OCI-LY3 (cell line): ENCODE measurements around the gene C18orf63.

Experiments used
- H2AFZ ChIP-seq: fragments of 200-600, 300-600 bp; shearing (Covaris generic); 2 replicates; pipeline ENCODE4 v1.6.0; 2014; ENCODE audit warnings: antibody characterized with exemption, low read depth, low read length
- H3K27ac ChIP-seq: fragments of 200-600, 300-600 bp; sonication (generic); 2 replicates; pipeline ENCODE4 v1.5.1; 2014; ENCODE audit warnings: mild to moderate bottlenecking, low read length, moderate library complexity, mixed read lengths
- H3K27me3 ChIP-seq: fragments of 200-600, 300-600 bp; sonication (generic); 2 replicates; pipeline ENCODE4 v1.6.1; 2014; ENCODE audit warnings: low read depth, low read length, mixed read lengths
- H3K36me3 ChIP-seq: fragments of 200-600, 300-600 bp; sonication (generic); replicated peaks from 2 replicates; pipeline ENCODE3; 2014; ENCODE audit warnings: low read depth, low read length, mixed read lengths
- H3K4me1 ChIP-seq: fragments of 300-600, 200-600 bp; sonication (generic); 2 replicates; pipeline ENCODE4 v1.6.1; 2014; ENCODE audit warnings: low read length, mixed read lengths
- H3K4me2 ChIP-seq: fragments of 200-600, 300-600 bp; sonication (generic); 2 replicates; pipeline ENCODE4 v1.6.1; 2014; ENCODE audit warnings: low read length, mixed read lengths
- H3K4me3 ChIP-seq: fragments of 300-600, 200-600 bp; sonication (generic); 2 replicates; pipeline ENCODE4 v1.5.1; 2014; ENCODE audit warnings: antibody characterized with exemption, mild to moderate bottlenecking, low read length, moderate library complexity
- H3K79me2 ChIP-seq: fragments of 300-600, 200-600 bp; shearing (Covaris generic); 2 replicates; pipeline ENCODE4 v1.6.1; 2014; ENCODE audit warnings: mild to moderate bottlenecking, low read length, mixed read lengths
- H3K9ac ChIP-seq: fragments of 300-600, 200-600 bp; shearing (Covaris generic); 2 replicates; pipeline ENCODE4 v1.6.0; 2014; ENCODE audit warnings: mild to moderate bottlenecking, low read length, moderate library complexity
- H3K9me3 ChIP-seq: fragments of 200-600, 300-600 bp; shearing (Covaris generic); 2 replicates; pipeline ENCODE4 v1.6.1; 2014; ENCODE audit warnings: low read length, mixed read lengths; ENCODE audit not compliant: insufficient read depth
- H4K20me1 ChIP-seq: fragments of 200-600, 300-600 bp; sonication (generic); 2 replicates; pipeline ENCODE4 v1.6.1; 2016; ENCODE audit warnings: low read length, mixed read lengths; ENCODE audit not compliant: insufficient read depth
- CTCF ChIP-seq: fragments of 200-600, 300-600 bp; sonication (generic); IDR thresholded peaks from 2 replicates; pipeline ENCODE4 v1.5.1; 2014; ENCODE audit warnings: antibody characterized with exemption, low read length, low read depth
- EZH2phosphoT487 ChIP-seq: fragments of 200-600 bp; shearing (Covaris generic); IDR thresholded peaks from 2 replicates; pipeline ENCODE4 v1.6.1; 2018; ENCODE audit warnings: antibody characterized with exemption, mixed run types, low read depth

Gene C18orf63

GRCh38 chr18:74356959-74357358 lies 41.3 kb downstream of the C18orf63 start:
- no peaks in the 10 kb centered on the region for H3K9me3 ChIP-seq
- no peaks in the 10 kb centered on the region for H3K4me1 ChIP-seq
- peaks cover 27% of the 10 kb centered on the region for H3K27me3 ChIP-seq
- H3K4me2 ChIP-seq = peak overlapping the region; percentile 24
- no peak for TF ChIP-seq EZH2phosphoT487
- TF ChIP-seq CTCF = no peak
- H3K79me2 ChIP-seq = no peaks in the 10 kb centered on the region
- H3K9ac ChIP-seq = no peak overlapping the region
- peak overlapping the region; percentile 22; the same call in 1 of the 2 replicates for H2AFZ ChIP-seq
- no peaks in the 10 kb centered on the region for H4K20me1 ChIP-seq
- no peaks in the 10 kb centered on the region for H3K36me3 ChIP-seq
- H3K27ac ChIP-seq = no peak overlapping the region
- H3K4me3 ChIP-seq = 0 out of 2 replicates have a peak overlapping the region, but pooled peaks have one; percentile 5

GRCh38 chr18:74360852-74361655 lies 45.4 kb downstream of the C18orf63 start:
- no peaks in the 10 kb centered on the region for H3K4me1 ChIP-seq
- H3K4me3 ChIP-seq = no peak overlapping the region
- no peak overlapping the region for H3K27ac ChIP-seq
- TF ChIP-seq EZH2phosphoT487 (no peak), CTCF (no peak)
- no peaks in the 10 kb centered on the region for H4K20me1 ChIP-seq
- no peaks in the 10 kb centered on the region for H3K36me3 ChIP-seq
- H3K9me3 ChIP-seq = no peaks in the 10 kb centered on the region
- H3K27me3 ChIP-seq = peaks cover 12% of the 10 kb centered on the region; the same call in 1 of the 2 replicates
- H3K4me2 ChIP-seq = no peak overlapping the region
- H2AFZ ChIP-seq = no peak overlapping the region
- H3K9ac ChIP-seq = no peak overlapping the region
- no peaks in the 10 kb centered on the region for H3K79me2 ChIP-seq

- H3K27ac ChIP-seq = no peak overlapping the region
- no peak overlapping the region for H3K9ac ChIP-seq
- H4K20me1 ChIP-seq = no peaks in the 10 kb centered on the region
- H3K4me2 ChIP-seq = no peak overlapping the region
- H3K9me3 ChIP-seq = no peaks in the 10 kb centered on the region
- peaks cover 31% of the 10 kb centered on the region for H3K27me3 ChIP-seq
- no peak overlapping the region for H2AFZ ChIP-seq
- TF ChIP-seq EZH2phosphoT487 (no peak), CTCF (no peak)
- H3K79me2 ChIP-seq = no peaks in the 10 kb centered on the region
- peaks cover 8% of the 10 kb centered on the region; the same call in 1 of the 2 replicates for H3K4me1 ChIP-seq
- no peaks in the 10 kb centered on the region for H3K36me3 ChIP-seq
- no peak overlapping the region for H3K4me3 ChIP-seq
Measured at GRCh38 chr18:74367905-74368304, 52.3 kb downstream of the C18orf63 start.

- Histone ChIP-seq H3K9ac (no peak overlapping the region), H3K27ac (no peak overlapping the region)
Measured at GRCh38 chr18:74368901-74369705, 53.5 kb downstream of the C18orf63 start.

More at GRCh38 chr18:74368901-74369705, 53.5 kb downstream of the C18orf63 start:
- no peak overlapping the region for H3K4me3 ChIP-seq
- H3K9me3 ChIP-seq = no peaks in the 10 kb centered on the region
- no peaks in the 10 kb centered on the region for H4K20me1 ChIP-seq
- no peaks in the 10 kb centered on the region for H3K79me2 ChIP-seq
- H3K4me2 ChIP-seq = no peak overlapping the region
- peaks cover 8% of the 10 kb centered on the region; the same call in 1 of the 2 replicates for H3K4me1 ChIP-seq
- H3K27me3 ChIP-seq = peaks cover 30% of the 10 kb centered on the region
- no peaks in the 10 kb centered on the region for H3K36me3 ChIP-seq
- no peak overlapping the region for H2AFZ ChIP-seq
- no peak for TF ChIP-seq CTCF
- no peak for TF ChIP-seq EZH2phosphoT487
